Ascending aorta (tissue), 2 donors: Measurements from ENCODE around the gene RETREG3. TPM values are rescaled to one million over a fixed set of nuclear protein-coding genes. Genes with fewer than 3 reads are reported as not detected.
"Not testable (repeated sequence)": the region's sequence is repeated elsewhere in the genome, so short reads cannot be mapped to it uniquely, and the experiment has no call there.

ENCODE experiments used
- DNase-seq, 2 donors: peaks; one replicate each; pipeline ENCODE4 v3.0.0-alpha.2; 2019; ENCODE audit warnings: low spot score in 2 of 2
- H3K27ac ChIP-seq, 2 donors: fragments of 200-600 bp; sonication (generic); one replicate each; pipeline ENCODE4 v1.5.1; 2016 to 2017; ENCODE audit warnings: mild to moderate bottlenecking in 1 of 2
- H3K27me3 ChIP-seq: fragments of 200-600 bp; sonication (generic); one replicate; pipeline ENCODE4 v1.5.1; 2017
- H3K36me3 ChIP-seq, 2 donors: fragments of 200-600 bp; sonication (generic); one replicate each; pipeline ENCODE4 v1.5.1; 2016
- H3K4me1 ChIP-seq, 2 donors: fragments of 200-600 bp; sonication (generic); one replicate each; pipeline ENCODE4 v1.5.1; 2016 to 2017; ENCODE audit warnings: mild to moderate bottlenecking in 1 of 2
- H3K4me3 ChIP-seq, 2 donors: fragments of 200-600 bp; sonication (generic); one replicate each; pipeline ENCODE4 v1.5.1; 2016 to 2017; ENCODE audit warnings: mild to moderate bottlenecking in 1 of 2
- H3K9me3 ChIP-seq, 2 donors: fragments of 200-600 bp; sonication (generic); one replicate each; pipeline ENCODE4 v1.5.1; 2016
- intact Hi-C: fragments of 100-400 bp; cut with DNase I; formaldehyde crosslinking; loops from one replicate; pipeline ENCODE4 v1.15.1; 2023
- total RNA-seq: library from RNA; depleted of rRNA; stranded (reverse); fragments of >200 nt; gene quantifications from one replicate; pipeline ENCODE4 v1.1.0, GENCODE V29; 2016
- TF ChIP-seq, protein P1 (sequence below), 3 experiments: fragments of 200-600 bp in 2 of 3; fragments of 450-650 bp in 1 of 3; sonication (generic) in 2 of 3; IDR thresholded peaks; one replicate each; pipeline ENCODE4 v1.5.1; 2016 to 2019; ENCODE audit warnings: antibody characterized with exemption in 3 of 3, mild to moderate bottlenecking in 1 of 3, moderate library complexity in 1 of 3

The RETREG3 gene
- total RNA-seq, 1 donor from 2014 or later, result 51.3 TPM

DNA sequence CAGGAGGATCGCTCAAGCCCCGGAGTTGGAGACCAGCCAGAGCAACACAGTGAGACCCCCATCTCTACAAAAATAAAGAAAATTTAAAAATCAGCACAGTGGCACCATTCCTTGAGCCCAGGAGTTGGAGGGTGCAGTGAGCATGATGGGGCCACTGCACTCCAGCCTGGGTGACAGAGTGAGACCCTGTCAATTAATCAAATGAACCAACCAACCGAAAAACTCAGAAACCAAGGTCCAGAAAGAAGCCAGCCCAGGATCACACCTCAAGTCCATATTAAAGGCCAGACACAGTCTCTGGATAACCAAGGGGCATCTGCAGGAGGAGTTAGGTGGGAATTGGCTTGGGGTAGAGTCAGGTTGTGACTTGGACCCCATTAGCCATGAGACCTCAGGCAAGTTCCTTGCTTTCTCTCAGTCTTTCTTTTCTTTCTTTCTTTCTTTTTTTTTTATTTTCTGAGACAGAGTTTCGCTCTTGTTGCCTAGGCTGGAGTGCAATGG lies 54.0 kb downstream of the RETREG3 start:
- DNase-seq, result no peak
- H3K9me3 ChIP-seq, result no peaks in the 10 kb centered on the region
- intact Hi-C loops, result loop anchor here (2.0 kb wide), 2 partner anchors 18 to 22 kb away; partner anchors contain the start of genes NAGLU and PSMC3IP
- peak overlapping the region; percentile 82 to 83 for H3K4me3 ChIP-seq
- no peaks in the 10 kb centered on the region for H3K27me3 ChIP-seq
- peaks cover 0 to 4% of the 10 kb centered on the region in 2 donors for H3K36me3 ChIP-seq
- TF ChIP-seq, protein P1, sequence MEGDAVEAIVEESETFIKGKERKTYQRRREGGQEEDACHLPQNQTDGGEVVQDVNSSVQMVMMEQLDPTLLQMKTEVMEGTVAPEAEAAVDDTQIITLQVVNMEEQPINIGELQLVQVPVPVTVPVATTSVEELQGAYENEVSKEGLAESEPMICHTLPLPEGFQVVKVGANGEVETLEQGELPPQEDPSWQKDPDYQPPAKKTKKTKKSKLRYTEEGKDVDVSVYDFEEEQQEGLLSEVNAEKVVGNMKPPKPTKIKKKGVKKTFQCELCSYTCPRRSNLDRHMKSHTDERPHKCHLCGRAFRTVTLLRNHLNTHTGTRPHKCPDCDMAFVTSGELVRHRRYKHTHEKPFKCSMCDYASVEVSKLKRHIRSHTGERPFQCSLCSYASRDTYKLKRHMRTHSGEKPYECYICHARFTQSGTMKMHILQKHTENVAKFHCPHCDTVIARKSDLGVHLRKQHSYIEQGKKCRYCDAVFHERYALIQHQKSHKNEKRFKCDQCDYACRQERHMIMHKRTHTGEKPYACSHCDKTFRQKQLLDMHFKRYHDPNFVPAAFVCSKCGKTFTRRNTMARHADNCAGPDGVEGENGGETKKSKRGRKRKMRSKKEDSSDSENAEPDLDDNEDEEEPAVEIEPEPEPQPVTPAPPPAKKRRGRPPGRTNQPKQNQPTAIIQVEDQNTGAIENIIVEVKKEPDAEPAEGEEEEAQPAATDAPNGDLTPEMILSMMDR (IDR thresholded peaks at IDR 0.05), result no peak
- peaks cover 0 to 19% of the 10 kb centered on the region in 2 donors for H3K4me1 ChIP-seq
- H3K27ac ChIP-seq, result peak overlapping the region; percentile 82 to 91

DNA sequence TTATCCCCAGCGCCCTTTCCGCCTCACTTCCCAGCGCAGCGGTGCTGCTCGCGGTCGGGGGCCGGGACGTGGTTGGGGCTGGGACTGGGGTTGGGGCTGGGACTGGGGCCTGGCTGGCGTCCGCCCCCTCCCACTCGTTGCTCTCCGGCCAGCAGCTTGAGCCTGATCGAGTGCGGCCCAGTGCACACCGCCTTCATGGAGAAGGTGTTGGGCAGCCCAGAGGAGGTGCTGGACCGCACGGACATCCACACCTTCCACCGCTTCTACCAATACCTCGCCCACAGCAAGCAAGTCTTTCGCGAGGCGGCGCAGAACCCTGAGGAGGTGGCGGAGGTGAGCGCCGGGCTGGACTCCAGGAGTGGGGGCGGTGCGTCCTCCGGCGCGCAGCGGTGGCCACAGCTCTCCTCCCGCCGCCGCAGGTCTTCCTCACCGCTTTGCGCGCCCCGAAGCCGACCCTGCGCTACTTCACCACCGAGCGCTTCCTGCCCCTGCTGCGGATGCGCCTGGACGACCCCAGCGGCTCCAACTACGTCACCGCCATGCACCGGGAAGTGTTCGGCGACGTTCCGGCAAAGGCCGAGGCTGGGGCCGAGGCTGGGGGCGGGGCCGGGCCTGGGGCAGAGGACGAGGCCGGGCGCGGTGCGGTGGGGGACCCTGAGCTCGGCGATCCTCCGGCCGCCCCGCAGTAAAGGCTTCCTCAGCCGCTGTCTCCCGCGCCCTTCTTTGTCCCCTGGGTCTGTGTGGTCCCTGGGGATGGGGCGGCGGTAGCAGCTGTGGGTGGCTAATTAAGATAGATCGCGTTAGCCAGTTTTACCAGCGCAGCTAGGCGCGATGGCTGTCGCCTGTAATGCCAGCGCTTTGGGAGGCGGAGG lies 54.7 kb downstream of the RETREG3 start:
- TF ChIP-seq, protein P1 (IDR thresholded peaks at IDR 0.05), result no peak
- DNase-seq, result peak in 1 of 2 donors; percentile 93

DNA sequence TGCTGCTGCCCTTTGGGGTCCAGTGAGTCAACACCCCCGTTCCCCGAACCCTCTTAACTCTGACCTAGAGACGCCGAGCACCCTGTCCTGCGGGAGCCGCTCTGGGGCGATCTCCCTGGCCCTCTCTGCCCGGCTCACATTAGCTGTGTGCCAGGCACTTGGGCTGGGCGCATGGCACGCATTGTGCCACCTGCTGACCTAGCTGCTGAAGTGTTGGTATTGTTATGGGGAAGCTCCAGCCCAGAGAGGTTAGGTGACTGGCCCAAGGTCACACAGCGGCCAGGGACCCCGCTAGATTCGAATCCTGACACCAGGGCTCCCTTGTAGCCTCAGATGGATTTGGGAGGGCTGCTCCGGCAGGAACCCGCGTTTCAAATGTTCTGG lies 55.3 kb downstream of the RETREG3 start:
- Histone ChIP-seq H3K27ac (peak overlapping the region; percentile 82 to 91), H3K27me3 (no peaks in the 10 kb centered on the region), H3K36me3 (peaks cover 0 to 4% of the 10 kb centered on the region in 2 donors), H3K9me3 (no peaks in the 10 kb centered on the region), H3K4me3 (peak overlapping the region; percentile 82 to 83), H3K4me1 (peaks cover 0 to 19% of the 10 kb centered on the region in 2 donors)
- DNase-seq, result no peak
- intact Hi-C loops, result loop anchor here (2.0 kb wide), 2 partner anchors 17 to 23 kb away; partner anchors contain the start of genes NAGLU and PSMC3IP
- TF ChIP-seq, protein P1 (IDR thresholded peaks at IDR 0.05), result no peak

More for the DNA sequence above, 54.7 kb downstream of the RETREG3 start:
- peaks cover 0 to 4% of the 10 kb centered on the region in 2 donors for H3K36me3 ChIP-seq
- no peaks in the 10 kb centered on the region for H3K9me3 ChIP-seq
- H3K4me3 ChIP-seq, result peak overlapping the region; percentile 82 to 83
- peaks cover 0 to 19% of the 10 kb centered on the region in 2 donors for H3K4me1 ChIP-seq
- H3K27me3 ChIP-seq, result no peaks in the 10 kb centered on the region
- peak overlapping the region; percentile 82 to 91 for H3K27ac ChIP-seq
- intact Hi-C loops, result loop anchor here (2.0 kb wide), 2 partner anchors 18 to 22 kb away; partner anchors contain the start of genes NAGLU and PSMC3IP

DNA sequence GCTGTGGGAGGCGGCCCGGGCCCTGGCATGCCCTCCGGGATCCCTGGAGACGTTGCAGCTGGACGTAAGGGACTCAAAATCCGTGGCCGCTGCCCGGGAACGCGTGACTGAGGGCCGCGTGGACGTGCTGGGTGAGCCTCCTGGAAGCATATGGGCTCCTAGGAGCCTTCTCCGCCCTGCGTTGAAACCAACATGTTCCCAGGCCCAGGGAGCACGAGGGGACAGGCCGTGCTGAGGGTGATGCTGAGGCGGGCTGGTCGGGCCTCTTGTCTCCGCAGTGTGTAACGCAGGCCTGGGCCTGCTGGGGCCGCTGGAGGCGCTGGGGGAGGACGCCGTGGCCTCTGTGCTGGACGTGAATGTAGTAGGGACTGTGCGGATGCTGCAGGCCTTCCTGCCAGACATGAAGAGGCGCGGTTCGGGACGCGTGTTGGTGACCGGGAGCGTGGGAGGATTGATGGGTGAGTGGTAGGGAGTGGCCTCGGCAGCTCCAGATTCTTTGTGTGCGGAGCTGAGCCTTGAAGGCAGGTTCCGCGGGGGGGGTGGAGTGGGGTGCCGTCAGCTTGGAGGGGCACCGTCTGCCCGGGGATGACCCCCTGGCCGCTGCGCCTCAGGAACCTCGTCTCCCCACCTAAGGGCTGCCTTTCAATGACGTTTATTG lies 55.9 kb downstream of the RETREG3 start:
- Histone ChIP-seq H3K27me3 (no peaks in the 10 kb centered on the region), H3K4me1 (peaks cover 0 to 19% of the 10 kb centered on the region in 2 donors), H3K9me3 (no peaks in the 10 kb centered on the region), H3K36me3 (peaks cover 0 to 4% of the 10 kb centered on the region in 2 donors), H3K27ac (peak overlapping the region; percentile 82 to 91), H3K4me3 (peak overlapping the region in 1 of 2 donors; percentile 83)
- TF ChIP-seq, protein P1 (IDR thresholded peaks at IDR 0.05), result no peak
- no peak for DNase-seq
- intact Hi-C loops, result no loop called here

DNA sequence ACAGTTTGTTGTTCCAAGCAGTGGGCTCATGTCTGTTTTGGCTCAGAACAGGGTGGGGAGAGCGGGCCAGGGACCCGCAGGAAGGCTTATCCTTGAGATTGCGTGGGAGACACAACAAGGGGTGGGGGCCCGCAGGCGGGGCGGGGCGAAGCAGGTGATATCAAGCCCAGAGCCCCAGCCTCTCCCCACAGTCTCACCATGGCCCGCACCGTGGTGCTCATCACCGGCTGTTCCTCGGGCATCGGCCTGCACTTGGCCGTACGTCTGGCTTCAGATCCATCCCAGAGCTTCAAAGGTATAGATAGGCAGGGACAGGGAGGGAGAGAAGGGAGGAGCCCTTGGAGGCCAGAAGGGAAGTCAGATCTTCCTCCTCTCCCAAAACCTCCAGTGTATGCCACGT lies 56.4 kb downstream of the RETREG3 start, which contains the start of gene HSD17B1:
Gene HSD17B1 (plus strand): TSS at position 188 of the 400 bp plus-strand sequence. CDS start 11 bp downstream, at position 199.
- H3K27ac ChIP-seq, result peak within 1 kb of the TSS; percentile 82 to 91
- peaks cover 0 to 19% of the 10 kb centered on the region in 2 donors for H3K4me1 ChIP-seq
- H3K27me3 ChIP-seq, DNase-seq, H3K36me3 ChIP-seq, H3K9me3 ChIP-seq, intact Hi-C loops: not testable (repeated sequence)
- H3K4me3 ChIP-seq, result peak within 1 kb of the TSS; percentile 82 to 83
